IMR-90 (cell line): ENCODE data around the gene CCDC171. TPM values are rescaled to one million over a fixed set of nuclear protein-coding genes. Genes with fewer than 3 reads are reported as not detected.

ENCODE experiments used
- ATAC-seq: fragments of 200-7000 bp; cut with Tn5 transposase; 2 replicates; pipeline ENCODE4 v1.9.1; 2020; ENCODE audit warnings: low read depth, mild to moderate bottlenecking, moderate library complexity
- BruUV-seq: library from RNA; stranded (reverse); fragments of 400-500 nt; replicated peaks from 2 replicates; lab custom pipeline; 2021; lab: Mats Ljungman, UMichigan
- CTCF ChIA-PET: fragments of 300-600 bp; formaldehyde crosslinking; extraction: SDS; loops from one replicate; lab custom pipeline; 2021; ENCODE audit warnings: antibody characterized with exemption; lab: Yijun Ruan, JAX
- POLR2A ChIA-PET: fragments of 300-600 bp; sonication (Branson Sonifier 250); formaldehyde crosslinking; loops from one replicate; lab custom pipeline; 2022; ENCODE audit warnings: antibody characterized with exemption; ENCODE audit not compliant: unreplicated experiment; lab: Charles Lee
- DNase-seq: peaks from one replicate; pipeline ENCODE4 v3.0.0; 2013
- H2AFZ ChIP-seq: replicated peaks from 2 replicates; pipeline ENCODE3; 2013; ENCODE audit warnings: low read length, mild to moderate bottlenecking; ENCODE audit not compliant: poor library complexity
- H2AK5ac ChIP-seq: 2 replicates; pipeline ENCODE4 v1.6.1; 2013; ENCODE audit warnings: low read depth, low read length, inconsistent platforms
- H2AK9ac ChIP-seq: replicated peaks from 2 replicates; pipeline ENCODE3; 2013; ENCODE audit warnings: mild to moderate bottlenecking, low read depth, low read length, moderate library complexity; ENCODE audit not compliant: poor library complexity
- H2BK120ac ChIP-seq: 2 replicates; pipeline ENCODE4 v1.6.1; 2013; ENCODE audit warnings: low read depth, low read length, inconsistent platforms
- H2BK15ac ChIP-seq: 3 replicates; pipeline ENCODE4 v1.6.1; 2013; ENCODE audit warnings: low read depth, low read length, inconsistent platforms
- H2BK20ac ChIP-seq: 2 replicates; pipeline ENCODE4 v1.6.1; 2013; ENCODE audit warnings: low read depth, mild to moderate bottlenecking, inconsistent platforms, low read length, moderate library complexity
- H2BK5ac ChIP-seq: 2 replicates; pipeline ENCODE4 v1.6.1; 2013; ENCODE audit warnings: mild to moderate bottlenecking, low read depth, low read length, inconsistent platforms; ENCODE audit not compliant: poor library complexity, severe bottlenecking
- H3K14ac ChIP-seq: replicated peaks from 2 replicates; pipeline ENCODE4 v1.6.1; 2013; ENCODE audit warnings: low read depth, low read length, inconsistent platforms
- H3K18ac ChIP-seq: 2 replicates; pipeline ENCODE4 v1.6.1; 2013; ENCODE audit warnings: low read depth, low read length, control low read depth
- H3K23ac ChIP-seq: 2 replicates; pipeline ENCODE4 v1.6.1; 2013; ENCODE audit warnings: low read depth, low read length, inconsistent platforms
- H3K27ac ChIP-seq: 2 replicates; pipeline ENCODE4 v1.5.1; 2013; ENCODE audit warnings: mild to moderate bottlenecking, control low read depth, low read length; ENCODE audit not compliant: insufficient read depth
- H3K27me3 ChIP-seq: 2 replicates; pipeline ENCODE4 v1.6.1; 2013; ENCODE audit warnings: low read length; ENCODE audit not compliant: control insufficient read depth, insufficient read depth
- H3K36me3 ChIP-seq: 2 replicates; pipeline ENCODE4 v1.6.1; 2013; ENCODE audit warnings: low read length, mixed read lengths; ENCODE audit not compliant: control insufficient read depth, insufficient read depth
- H3K4ac ChIP-seq: 2 replicates; pipeline ENCODE4 v1.6.1; 2013; ENCODE audit warnings: low read depth, low read length, inconsistent platforms
- H3K4me1 ChIP-seq: 2 replicates; pipeline ENCODE4 v1.6.1; 2013; ENCODE audit warnings: low read length, mixed read lengths; ENCODE audit not compliant: control insufficient read depth, insufficient read depth
- H3K4me2 ChIP-seq: 2 replicates; pipeline ENCODE4 v1.6.1; 2013; ENCODE audit warnings: low read depth, mild to moderate bottlenecking, control low read depth, low read length, moderate library complexity
- H3K4me3 ChIP-seq: 2 replicates; pipeline ENCODE4 v1.5.1; 2013; ENCODE audit warnings: low read depth, mild to moderate bottlenecking, control low read depth, low read length, moderate library complexity; ENCODE audit not compliant: insufficient read depth
- H3K56ac ChIP-seq: 2 replicates; pipeline ENCODE4 v1.6.1; 2013; ENCODE audit warnings: low read length, inconsistent platforms; ENCODE audit not compliant: insufficient read depth; ENCODE audit errors: extremely low read depth
- H3K79me1 ChIP-seq, 2 experiments: 2 replicates each; pipeline ENCODE4 v1.6.1; 2013; ENCODE audit warnings: low read length in 2 of 2, inconsistent platforms in 1 of 2, low read depth in 1 of 2
- H3K9ac ChIP-seq: 2 replicates; pipeline ENCODE4 v1.6.1; 2013; ENCODE audit warnings: low read depth, low read length, control low read depth
- H3K9me1 ChIP-seq: 2 replicates; pipeline ENCODE4 v1.6.1; 2013; ENCODE audit warnings: low read length, inconsistent platforms; ENCODE audit not compliant: insufficient read depth
- H3K9me3 ChIP-seq: 2 replicates; pipeline ENCODE4 v1.6.1; 2013; ENCODE audit warnings: low read length; ENCODE audit not compliant: control insufficient read depth, insufficient read depth
- H4K20me1 ChIP-seq: 2 replicates; pipeline ENCODE4 v1.6.1; 2013; ENCODE audit warnings: low read length, inconsistent platforms; ENCODE audit not compliant: insufficient read depth
- H4K5ac ChIP-seq: 2 replicates; pipeline ENCODE4 v1.6.1; 2013; ENCODE audit warnings: mild to moderate bottlenecking, low read depth, low read length, control low read depth
- H4K8ac ChIP-seq, 2 experiments: 2 replicates each; pipeline ENCODE4 v1.6.1; 2013; ENCODE audit warnings: low read depth in 2 of 2, low read length in 2 of 2, control low read depth in 1 of 2, inconsistent platforms in 1 of 2
- H4K91ac ChIP-seq: 2 replicates; pipeline ENCODE4 v1.6.1; 2013; ENCODE audit warnings: low read depth, low read length, inconsistent platforms; ENCODE audit not compliant: insufficient read depth
- CEBPB ChIP-seq: IDR thresholded peaks from 2 replicates; pipeline ENCODE4 v1.6.1; 2012; ENCODE audit warnings: low read depth, low read length, improper control_type of control experiment
- CHD1 ChIP-seq: IDR thresholded peaks from 2 replicates; pipeline ENCODE4 v1.6.1; 2012; ENCODE audit warnings: low read depth, low read length, improper control_type of control experiment
- CTCF ChIP-seq: conservative IDR thresholded peaks from 2 replicates; pipeline ENCODE4 v1.5.1; 2012; ENCODE audit warnings: mild to moderate bottlenecking, low read depth, low read length, improper control_type of control experiment
- FOS ChIP-seq: fragments of 150-350 bp; IDR thresholded peaks from 2 replicates; pipeline ENCODE4 v1.6.1; 2016; ENCODE audit warnings: low read depth, low read length
- MAFK ChIP-seq: IDR thresholded peaks from 2 replicates; pipeline ENCODE4 v1.6.1; 2012; ENCODE audit warnings: low read depth, low read length, improper control_type of control experiment
- MAZ ChIP-seq: IDR thresholded peaks from 2 replicates; pipeline ENCODE4 v1.6.1; 2012; ENCODE audit warnings: low read depth, mild to moderate bottlenecking, low read length, improper control_type of control experiment, moderate library complexity, borderline replicate concordance
- MXI1 ChIP-seq: IDR thresholded peaks from 2 replicates; pipeline ENCODE4 v1.6.1; 2012; ENCODE audit warnings: low read depth, mild to moderate bottlenecking, low read length, moderate library complexity, borderline replicate concordance
- POLR2A ChIP-seq: IDR thresholded peaks from 2 replicates; pipeline ENCODE4 v1.6.1; 2012; ENCODE audit warnings: mild to moderate bottlenecking, low read depth, low read length
- RAD21 ChIP-seq: IDR thresholded peaks from 2 replicates; pipeline ENCODE4 v1.6.1; 2012; ENCODE audit warnings: low read length, improper control_type of control experiment
- SMC3 ChIP-seq: fragments of 150-350 bp; IDR thresholded peaks from 2 replicates; pipeline ENCODE4 v1.6.1; 2016; ENCODE audit warnings: low read depth, mild to moderate bottlenecking, antibody characterized with exemption, low read length, moderate library complexity
- WGBS, 2 experiments: methylation state at CpG; one replicate each; pipeline versions ENCODE4 v1.1.5 to v1.1.7; 2013; ENCODE audit warnings: missing lambda C conversion rate in 2 of 2; ENCODE audit not compliant: insufficient read length in 1 of 2; ENCODE audit errors: extremely low coverage in 2 of 2; 5-methylcytosine and 5-hydroxymethylcytosine counted together
- dilution Hi-C: fragments of 300-500 bp; cut with HindIII; formaldehyde crosslinking; loops from one replicate; pipeline ENCODE4 v1.14.3; 2018; ENCODE audit warnings: low sequenced_read_pairs; ENCODE audit not compliant: unreplicated experiment
- in situ Hi-C: fragments of 300-500 bp; cut with MboI; formaldehyde crosslinking; loops from 3 replicates; pipeline ENCODE4 v1.14.3; 2019; ENCODE audit warnings: low sequenced_read_pairs, inconsistent platforms, mixed read lengths
- intact Hi-C: fragments of 100-400 bp; cut with micrococcal nuclease; formaldehyde crosslinking; loops from 2 replicates; pipeline ENCODE4 v1.10.0; 2022
- polyA plus RNA-seq, 3 experiments: library from polyadenylated mRNA; depleted of rRNA; stranded (reverse); fragments of >200 nt; gene quantifications; 2 replicates each; pipeline ENCODE4 v1.2.3, GENCODE V29; 2012; ENCODE audit warnings: low replicate concordance in 1 of 3
- total RNA-seq: library from RNA; depleted of rRNA; stranded (reverse); fragments of >200 nt; gene quantifications from 2 replicates; pipeline ENCODE4 v1.2.3, GENCODE V29; 2012

The CCDC171 gene
- total and polyA plus RNA-seq, 2 of the 4 experiments (the other 2 are of a cell fraction): 0.63 to 2.2 TPM

GRCh38 chr9:15549611-15550010, 3.2 kb upstream of the CCDC171 start:
- dilution Hi-C loops: no loop called here
- Histone ChIP-seq H2BK120ac (no peak overlapping the region), H2BK15ac (no peak overlapping the region), H3K4me2 (no peak overlapping the region), H4K20me1 (no peaks in the 10 kb centered on the region), H4K91ac (no peak overlapping the region), H3K56ac (no peak overlapping the region), H3K9ac (no peak overlapping the region), H3K36me3 (no peaks in the 10 kb centered on the region), H4K8ac (no peak overlapping the region), H3K9me1 (no peaks in the 10 kb centered on the region), H3K4me1 (no peaks in the 10 kb centered on the region), H2AFZ (no peak overlapping the region), H3K4me3 (no peak overlapping the region), H3K18ac (no peak overlapping the region), H3K23ac (no peak overlapping the region), H2AK5ac (no peak overlapping the region), H2BK5ac (no peak overlapping the region), H2AK9ac (no peak overlapping the region), H4K5ac (no peak overlapping the region), H2BK20ac (no peak overlapping the region), H3K27me3 (no peaks in the 10 kb centered on the region), H3K4ac (no peak overlapping the region), H3K79me1 (no peaks in the 10 kb centered on the region; a peak in 1 of 4 replicates), H3K14ac (no peak overlapping the region), H3K9me3 (no peaks in the 10 kb centered on the region), H3K27ac (no peak overlapping the region)
- DNase-seq: no peak
- WGBS, 2 experiments: no CpG with 5 or more reads among the region's 2 CpGs
- in situ Hi-C loops: no loop called here
- ChIA-PET POLR2A (no interaction called here), CTCF (no interaction called here)
- no peak for ATAC-seq
- BruUV-seq: no TSS peak
- TF ChIP-seq RAD21 (no peak), MXI1 (no peak), POLR2A (no peak), CHD1 (no peak), CTCF (no peak), CEBPB (no peak), MAFK (no peak), MAZ (no peak), SMC3 (no peak), FOS (no peak)
- intact Hi-C loops: no loop called here
